Endothelial cell of umbilical vein (primary cell): Measurements from ENCODE around the gene ASPSCR1. TPM values are rescaled to one million over a fixed set of nuclear protein-coding genes. Genes with fewer than 3 reads are reported as not detected.

Source experiments
- BruUV-seq: library from RNA; stranded (reverse); fragments of 400-500 nt; replicated peaks from 2 replicates; lab custom pipeline; 2021; lab: Mats Ljungman, UMichigan
- CTCF ChIA-PET: fragments of 300-600, 350-600 bp; sonication (Branson Sonifier 250); formaldehyde crosslinking; loops from one replicate; lab custom pipeline; 2021; ENCODE audit warnings: antibody characterized with exemption, inconsistent platforms; lab: Charles Lee
- POLR2A ChIA-PET: fragments of 300-600, 350-600 bp; sonication (Branson Sonifier 250); formaldehyde crosslinking; loops from one replicate; lab custom pipeline; 2021; ENCODE audit warnings: antibody characterized with exemption, inconsistent platforms; lab: Charles Lee
- DNase-seq: peaks from one replicate; pipeline ENCODE4 v3.0.0-alpha.2; 2011; ENCODE audit warnings: low read depth, low spot score
- FAIRE-seq: peaks from 2 replicates; lab custom pipeline; 2011; peaks lifted over from hg19 to GRCh38; lab: Jason Lieb, UNC
- H2AFZ ChIP-seq: 2 replicates; pipeline ENCODE4 v1.6.0; 2012; ENCODE audit warnings: low read depth, low read length, control low read depth, inconsistent platforms
- H3K27ac ChIP-seq: 2 replicates; pipeline ENCODE4 v1.5.1; 2011; ENCODE audit warnings: low read depth, mild to moderate bottlenecking, control low read depth, low read length, moderate library complexity; ENCODE audit not compliant: insufficient read depth
- H3K27me3 ChIP-seq, 2 experiments: 2 replicates each; pipeline versions ENCODE4 v1.6.0 to v1.6.1; 2011; ENCODE audit warnings: low read length in 2 of 2, mixed read lengths in 1 of 2; ENCODE audit not compliant: control insufficient read depth in 2 of 2, insufficient read depth in 2 of 2
- H3K36me3 ChIP-seq, 2 experiments: 2 replicates in 1 of 2; 3 replicates in 1 of 2; pipeline ENCODE4 v1.5.1; 2011; ENCODE audit warnings: low read length in 2 of 2, mild to moderate bottlenecking in 1 of 2, moderate library complexity in 1 of 2; ENCODE audit not compliant: control insufficient read depth in 2 of 2, insufficient read depth in 2 of 2; ENCODE audit errors: extremely low read depth in 1 of 2
- H3K4me1 ChIP-seq: 3 replicates; pipeline ENCODE4 v1.5.1; 2011; ENCODE audit warnings: mild to moderate bottlenecking, low read length; ENCODE audit not compliant: control insufficient read depth, insufficient read depth; ENCODE audit errors: extremely low read depth
- H3K4me2 ChIP-seq: 2 replicates; pipeline ENCODE4 v1.6.1; 2011; ENCODE audit warnings: low read length, control low read depth, mixed read lengths; ENCODE audit not compliant: insufficient read depth
- H3K4me3 ChIP-seq, 3 experiments: fragments of 200-600 bp in 1 of 3; sonication (generic), shearing (Covaris generic) in 1 of 3; replicated peaks in 1 of 3; 2 replicates each; pipeline ENCODE4 v1.5.1; 2011 to 2016; ENCODE audit warnings: control low read depth in 3 of 3, low read length in 3 of 3, mild to moderate bottlenecking in 2 of 3, inconsistent platforms in 1 of 3, low read depth in 1 of 3, moderate library complexity in 1 of 3; ENCODE audit not compliant: insufficient read depth in 1 of 3
- H3K79me2 ChIP-seq: 2 replicates; pipeline ENCODE4 v1.6.0; 2012; ENCODE audit warnings: low read length, inconsistent platforms; ENCODE audit not compliant: control insufficient read depth, insufficient read depth
- H3K9ac ChIP-seq: replicated peaks from 2 replicates; pipeline ENCODE3; 2011; ENCODE audit warnings: low read length, control low read depth; ENCODE audit not compliant: insufficient read depth; ENCODE audit errors: extremely low read depth
- H3K9me1 ChIP-seq: replicated peaks from 3 replicates; pipeline ENCODE4 v1.6.0; 2011; ENCODE audit warnings: mild to moderate bottlenecking, low read length; ENCODE audit not compliant: control insufficient read depth, insufficient read depth; ENCODE audit errors: extremely low read depth
- H3K9me3 ChIP-seq: replicated peaks from 2 replicates; pipeline ENCODE4 v1.5.1; 2012; ENCODE audit warnings: low read length, inconsistent platforms; ENCODE audit not compliant: control insufficient read depth, insufficient read depth
- H4K20me1 ChIP-seq: replicated peaks from 2 replicates; pipeline ENCODE3; 2011; ENCODE audit warnings: mild to moderate bottlenecking, low read length; ENCODE audit not compliant: control insufficient read depth, insufficient read depth; ENCODE audit errors: extremely low read depth
- CTCF ChIP-seq, 2 donors: IDR thresholded peaks; 1 replicate in 1 of 2; 2 replicates in 1 of 2; pipeline ENCODE4 v1.5.1; 2011; ENCODE audit warnings: low read length in 2 of 2, mild to moderate bottlenecking in 2 of 2, moderate library complexity in 2 of 2, control low read depth in 1 of 2, inconsistent platforms in 1 of 2, low read depth in 1 of 2; ENCODE audit not compliant: insufficient read depth in 1 of 2; ENCODE audit errors: extremely low read depth in 1 of 2
- EZH2 ChIP-seq: IDR thresholded peaks from 2 replicates; pipeline ENCODE4 v1.6.1; 2012; ENCODE audit warnings: borderline replicate concordance, low read depth, mild to moderate bottlenecking, moderate library complexity, low read length, inconsistent platforms; ENCODE audit not compliant: severe bottlenecking
- FOS ChIP-seq: IDR thresholded peaks from 2 replicates; pipeline ENCODE4 v1.6.1; 2011; ENCODE audit warnings: mild to moderate bottlenecking, low read length, moderate library complexity, borderline replicate concordance; ENCODE audit not compliant: insufficient read depth
- GATA2 ChIP-seq: IDR thresholded peaks from 2 replicates; pipeline ENCODE4 v1.7.0; 2011; ENCODE audit warnings: low read depth, mild to moderate bottlenecking, moderate library complexity, mixed read lengths, low read length; ENCODE audit not compliant: insufficient read length, insufficient read depth
- JUN ChIP-seq: IDR thresholded peaks from 2 replicates; pipeline ENCODE4 v1.6.1; 2011; ENCODE audit warnings: borderline replicate concordance, low read depth; ENCODE audit not compliant: insufficient read length, insufficient read depth
- MYC ChIP-seq: IDR thresholded peaks from one replicate; pipeline ENCODE4 v1.6.1; 2011; ENCODE audit warnings: mild to moderate bottlenecking, low read depth, low read length
- POLR2A ChIP-seq: IDR thresholded peaks from 2 replicates; pipeline ENCODE4 v1.6.1; 2012; ENCODE audit warnings: low read depth, mild to moderate bottlenecking, control low read depth, low read length
- POLR2AphosphoS5 ChIP-seq: IDR thresholded peaks from 2 replicates; pipeline ENCODE4 v1.6.1; 2012; ENCODE audit warnings: low read depth, mild to moderate bottlenecking, control low read depth, low read length, moderate library complexity; ENCODE audit not compliant: insufficient read depth
- dilution Hi-C: fragments of 300-500 bp; cut with MboI; formaldehyde crosslinking; loops from one replicate; pipeline ENCODE4 v1.15.0; 2019; ENCODE audit warnings: low sequenced_read_pairs; ENCODE audit not compliant: extremely low pct_ligation_motif_present
- intact Hi-C: fragments of 100-400 bp; cut with micrococcal nuclease; formaldehyde crosslinking; loops from one replicate; pipeline ENCODE4 v1.10.0; 2022
- polyA plus RNA-seq, 4 experiments: library from polyadenylated mRNA; depleted of rRNA in 3 of 4; stranded (reverse) in 3 of 4; unstranded in 1 of 4; fragments of >200 nt; gene quantifications; 2 replicates each; pipeline versions ENCODE4 v1.2.1 to v1.2.3, GENCODE V29; 2011 to 2012; ENCODE audit warnings: missing spikeins in 1 of 4
- total RNA-seq: library from RNA; stranded (reverse); gene quantifications from 2 replicates; pipeline ENCODE4 v1.2.3, GENCODE V29; 2021
- TF ChIP-seq, protein P1 (sequence below): IDR thresholded peaks from 2 replicates; pipeline ENCODE4 v1.6.1; 2011; ENCODE audit not compliant: insufficient read depth, insufficient read length

ASPSCR1 gene
- total and polyA plus RNA-seq, 2 donors (not counting 3 experiments of a cell fraction or from before 2014, with no cell fraction given) = 24.8 to 36.5 TPM

- dilution Hi-C loops = no loop called here
- no peak for FAIRE-seq
- no TSS peak for BruUV-seq
- Histone ChIP-seq H3K9me3 (no peaks in the 10 kb centered on the region), H2AFZ (no peak overlapping the region), H3K9ac (no peak overlapping the region), H3K4me2 (no peak overlapping the region), H3K27ac (no peak overlapping the region), H3K27me3 (no peaks in the 10 kb centered on the region), H3K36me3 (peaks cover 0 to under 1% of the 10 kb centered on the region in 2 experiments), H3K4me3 (no peak overlapping the region), H3K4me1 (no peaks in the 10 kb centered on the region), H3K9me1 (no peaks in the 10 kb centered on the region), H4K20me1 (no peaks in the 10 kb centered on the region), H3K79me2 (no peaks in the 10 kb centered on the region)
- intact Hi-C loops = no loop called here
- CTCF ChIA-PET = no interaction called here
- TF ChIP-seq POLR2AphosphoS5 (no peak), MYC (no peak), FOS (no peak), EZH2 (no peak), POLR2A (no peak), JUN (no peak), GATA2 (no peak), CTCF (IDR thresholded peaks at IDR 0.05; ENCODE audit: extremely low read depth in 1 of 2, insufficient read depth in 1 of 2, low read depth in 1 of 2, low read length in 2 of 2) (no peak)
- TF ChIP-seq, protein P1, sequence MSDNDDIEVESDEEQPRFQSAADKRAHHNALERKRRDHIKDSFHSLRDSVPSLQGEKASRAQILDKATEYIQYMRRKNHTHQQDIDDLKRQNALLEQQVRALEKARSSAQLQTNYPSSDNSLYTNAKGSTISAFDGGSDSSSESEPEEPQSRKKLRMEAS = no peak
- POLR2A ChIA-PET = interaction anchor here (0.6 kb wide), 1 partner anchor 31 kb away, joined by 4 read pairs; no protein-coding TSS in a partner anchor
- DNase-seq = no peak
Observed at GRCh38 chr17:82042649-82043048, 65.2 kb downstream of the ASPSCR1 start.
